Measurements from ENCODE around the gene RAET1E.
"Not testable (repeated sequence)": the region's sequence is repeated elsewhere in the genome, so short reads cannot be mapped to it uniquely, and the experiment has no call there.

RAET1E gene

GRCh38 chr6:149857541-149857940, 40.4 kb downstream of the RAET1E start:
- Histone ChIP-seq H3K27me3 (peaks cover 61% of the 10 kb centered on the region), H3K4me3 (ENCODE audit: low read depth in 1 of 2, low read length in 1 of 2) (no peak overlapping the region), H3K36me3 (no peaks in the 10 kb centered on the region), H3K9me3 (no peaks in the 10 kb centered on the region), H3K27ac (no peak overlapping the region), H3K4me1 (ENCODE audit: control insufficient read depth in 1 of 2, insufficient read depth in 1 of 2, low read depth in 1 of 2, low read length in 1 of 2) (no peaks in the 10 kb centered on the region)
- TF ChIP-seq, protein P1, sequence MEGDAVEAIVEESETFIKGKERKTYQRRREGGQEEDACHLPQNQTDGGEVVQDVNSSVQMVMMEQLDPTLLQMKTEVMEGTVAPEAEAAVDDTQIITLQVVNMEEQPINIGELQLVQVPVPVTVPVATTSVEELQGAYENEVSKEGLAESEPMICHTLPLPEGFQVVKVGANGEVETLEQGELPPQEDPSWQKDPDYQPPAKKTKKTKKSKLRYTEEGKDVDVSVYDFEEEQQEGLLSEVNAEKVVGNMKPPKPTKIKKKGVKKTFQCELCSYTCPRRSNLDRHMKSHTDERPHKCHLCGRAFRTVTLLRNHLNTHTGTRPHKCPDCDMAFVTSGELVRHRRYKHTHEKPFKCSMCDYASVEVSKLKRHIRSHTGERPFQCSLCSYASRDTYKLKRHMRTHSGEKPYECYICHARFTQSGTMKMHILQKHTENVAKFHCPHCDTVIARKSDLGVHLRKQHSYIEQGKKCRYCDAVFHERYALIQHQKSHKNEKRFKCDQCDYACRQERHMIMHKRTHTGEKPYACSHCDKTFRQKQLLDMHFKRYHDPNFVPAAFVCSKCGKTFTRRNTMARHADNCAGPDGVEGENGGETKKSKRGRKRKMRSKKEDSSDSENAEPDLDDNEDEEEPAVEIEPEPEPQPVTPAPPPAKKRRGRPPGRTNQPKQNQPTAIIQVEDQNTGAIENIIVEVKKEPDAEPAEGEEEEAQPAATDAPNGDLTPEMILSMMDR (IDR thresholded peaks at IDR 0.05), result no peak

- TF ChIP-seq, protein P1 (IDR thresholded peaks at IDR 0.05), result no peak
- Histone ChIP-seq H3K9me3 (no peaks in the 10 kb centered on the region), H3K27me3 (peaks cover 61% of the 10 kb centered on the region), H3K4me1 (ENCODE audit: control insufficient read depth in 1 of 2, insufficient read depth in 1 of 2, low read depth in 1 of 2, low read length in 1 of 2) (no peaks in the 10 kb centered on the region), H3K4me3 (ENCODE audit: low read depth in 1 of 2, low read length in 1 of 2) (no peak overlapping the region), H3K27ac (no peak overlapping the region), H3K36me3 (no peaks in the 10 kb centered on the region)
Observed at GRCh38 chr6:149856256-149856994, 41.5 kb downstream of the RAET1E start.

- Histone ChIP-seq H3K36me3 (no peaks in the 10 kb centered on the region), H3K4me1 (ENCODE audit: control insufficient read depth in 1 of 2, insufficient read depth in 1 of 2, low read depth in 1 of 2, low read length in 1 of 2) (no peaks in the 10 kb centered on the region), H3K27ac (no peak overlapping the region), H3K4me3 (ENCODE audit: low read depth in 1 of 2, low read length in 1 of 2) (no peak overlapping the region), H3K9me3 (no peaks in the 10 kb centered on the region), H3K27me3 (peaks cover 61% of the 10 kb centered on the region)
- TF ChIP-seq, protein P1 (IDR thresholded peaks at IDR 0.05), result no peak
Observed at GRCh38 chr6:149855741-149856140, 42.2 kb downstream of the RAET1E start.

DNA sequence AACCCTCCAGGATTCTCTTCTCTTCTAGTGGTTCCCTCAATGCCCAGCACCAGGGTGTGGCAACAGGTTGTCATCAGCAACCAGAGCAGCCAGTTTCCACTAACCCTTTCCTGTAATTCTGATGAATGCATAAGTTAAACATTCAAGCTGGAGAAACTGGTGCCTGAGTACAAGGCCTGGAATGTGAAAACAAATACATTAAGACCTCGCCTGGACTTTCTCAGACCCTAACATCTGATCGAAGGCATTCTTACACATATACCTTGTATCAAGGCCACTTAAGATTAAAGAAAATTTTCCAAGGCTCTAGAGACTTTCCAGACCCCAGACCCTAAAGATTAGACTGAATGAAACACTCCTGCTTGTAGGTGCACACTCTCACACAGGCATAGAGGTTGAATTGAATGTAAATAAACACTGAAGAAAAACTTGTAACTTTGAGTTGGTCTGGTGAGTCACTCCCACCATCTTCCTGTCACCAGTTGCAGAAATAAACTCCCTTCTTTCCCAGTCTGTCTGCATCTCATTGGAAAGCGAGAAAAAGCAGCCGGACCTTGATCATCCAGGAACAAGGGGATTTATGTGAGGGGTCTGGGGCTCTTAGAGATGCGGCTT, 42.8 kb downstream of the RAET1E start:
- no peaks in the 10 kb centered on the region for H3K36me3 ChIP-seq
- H3K27me3 ChIP-seq, result peaks cover 61% of the 10 kb centered on the region
- no peaks in the 10 kb centered on the region for H3K4me1 ChIP-seq (ENCODE audit: control insufficient read depth in 1 of 2, insufficient read depth in 1 of 2, low read depth in 1 of 2, low read length in 1 of 2)
- H3K4me3 ChIP-seq (ENCODE audit: low read depth in 1 of 2, low read length in 1 of 2), result no peak overlapping the region
- H3K9me3 ChIP-seq, result no peaks in the 10 kb centered on the region
- no peak overlapping the region for H3K27ac ChIP-seq
- TF ChIP-seq, protein P1 (IDR thresholded peaks at IDR 0.05), result no peak

DNA sequence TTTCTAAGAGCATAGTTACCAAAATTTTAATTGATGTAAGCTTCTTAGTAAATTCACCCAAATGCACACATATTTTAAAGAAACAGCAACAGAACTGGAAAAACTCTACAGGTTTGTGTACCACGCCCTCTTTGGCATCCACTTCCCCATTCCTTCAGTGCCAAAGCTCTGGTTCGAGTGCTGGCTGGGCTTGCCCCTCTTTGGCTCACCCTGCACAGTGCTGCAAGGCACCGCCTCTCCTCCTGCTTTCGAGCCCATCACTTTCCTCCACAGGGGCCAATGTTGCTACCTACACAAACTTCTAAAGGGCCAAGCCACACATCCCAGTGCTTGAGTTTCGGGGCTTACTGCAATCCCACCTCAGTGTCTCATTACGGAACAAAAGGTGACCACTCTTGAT, 43.4 kb downstream of the RAET1E start:
- no peaks in the 10 kb centered on the region for H3K9me3 ChIP-seq
- TF ChIP-seq, protein P1 (IDR thresholded peaks at IDR 0.05), result no peak
- no peak overlapping the region for H3K4me3 ChIP-seq (ENCODE audit: low read depth in 1 of 2, low read length in 1 of 2)
- H3K27ac ChIP-seq, result no peak overlapping the region
- H3K27me3 ChIP-seq, result peaks cover 65% of the 10 kb centered on the region
- H3K4me1 ChIP-seq (ENCODE audit: control insufficient read depth in 1 of 2, insufficient read depth in 1 of 2, low read depth in 1 of 2, low read length in 1 of 2), result no peaks in the 10 kb centered on the region
- H3K36me3 ChIP-seq, result no peaks in the 10 kb centered on the region

- peaks cover 70% of the 10 kb centered on the region for H3K27me3 ChIP-seq
- not testable (repeated sequence) for H3K4me3 ChIP-seq (ENCODE audit: low read depth in 1 of 2, low read length in 1 of 2); H3K36me3 ChIP-seq; H3K4me1 ChIP-seq (ENCODE audit: control insufficient read depth in 1 of 2, insufficient read depth in 1 of 2, low read depth in 1 of 2, low read length in 1 of 2); H3K27ac ChIP-seq; H3K9me3 ChIP-seq
Observed at GRCh38 chr6:149854017-149854416, 43.9 kb downstream of the RAET1E start.
